NCI-H1436 treated with DMSO at 0.1 percent for 48 hours (cell line): ENCODE results near the gene LRRC49.
"Not testable (repeated sequence)": the region's sequence is repeated elsewhere in the genome, so short reads cannot be mapped to it uniquely, and the experiment has no call there.

Experiments used
- DNase-seq: peaks from one replicate; lab custom pipeline; 2025; lab: John Stamatoyannopoulos, UW

LRRC49 gene

GRCh38 chr15:70866982-70867641 is 25.5 kb upstream of the LRRC49 start:
- no peak for DNase-seq

- no peak for DNase-seq
These were observed 24.6 kb upstream of the LRRC49 start for GRCh38 chr15:70867911-70868467.

DNA sequence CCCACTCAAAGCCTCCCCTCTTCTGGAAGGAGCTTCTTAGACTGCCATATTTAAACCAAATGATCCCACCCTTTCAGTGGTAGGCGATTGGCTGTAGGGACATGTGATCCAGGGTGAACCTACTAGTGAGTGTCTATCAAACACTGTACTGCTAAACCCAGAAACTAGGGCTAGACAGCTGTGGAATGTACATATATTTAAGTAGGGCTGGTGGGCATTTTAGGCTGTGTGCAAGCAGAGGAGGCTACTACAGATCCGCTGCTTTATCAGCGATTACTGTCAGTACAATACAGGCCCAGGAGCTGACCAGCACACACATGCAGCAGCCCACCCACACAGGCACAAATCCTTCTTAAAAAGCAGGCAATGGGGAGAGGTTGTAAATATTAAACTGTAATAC is 23.3 kb upstream of the LRRC49 start:
- DNase-seq = no peak

GRCh38 chr15:70870051-70870450 is 22.6 kb upstream of the LRRC49 start:
- no peak for DNase-seq

GRCh38 chr15:70871490-70871889 is 21.1 kb upstream of the LRRC49 start:
- DNase-seq = not testable (repeated sequence)

GRCh38 chr15:70873232-70874054 is 19.2 kb upstream of the LRRC49 start:
- no peak for DNase-seq

DNA sequence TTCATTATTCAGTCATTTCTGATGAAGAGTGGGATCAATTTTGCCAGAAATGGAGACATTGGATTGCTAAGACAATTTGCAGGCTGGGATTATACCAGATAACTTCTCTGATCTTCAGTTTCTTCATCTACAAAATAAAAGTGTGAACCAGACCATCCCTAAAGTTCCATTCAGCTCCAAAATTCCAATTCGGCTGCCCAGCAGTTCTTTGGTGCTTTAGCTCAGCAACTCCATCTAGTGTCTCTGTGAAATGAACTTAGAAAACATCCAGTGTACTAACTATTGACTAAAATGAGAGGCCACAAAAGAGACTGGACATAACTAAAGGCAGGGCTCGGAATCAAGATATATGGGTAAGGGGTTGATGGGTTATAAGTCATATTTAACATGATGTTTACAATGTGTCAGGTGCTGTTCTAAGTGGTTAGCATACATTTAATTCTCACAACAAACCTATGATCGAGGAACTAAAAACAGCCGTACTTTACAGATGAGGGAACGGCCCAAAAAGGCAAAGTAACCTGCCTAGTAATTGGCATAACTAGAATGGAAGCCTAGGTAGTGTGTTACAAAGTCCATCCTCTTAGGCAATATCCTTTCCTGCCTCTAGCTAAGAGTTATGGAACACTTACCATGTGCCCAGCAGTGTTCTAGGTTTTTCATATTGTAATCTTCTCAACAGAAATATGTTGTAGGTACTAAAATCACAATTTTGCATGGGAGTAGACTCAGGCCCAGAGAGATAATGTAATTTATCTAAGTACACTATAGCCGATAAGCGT is 17.4 kb upstream of the LRRC49 start:
- DNase-seq = no peak

DNA sequence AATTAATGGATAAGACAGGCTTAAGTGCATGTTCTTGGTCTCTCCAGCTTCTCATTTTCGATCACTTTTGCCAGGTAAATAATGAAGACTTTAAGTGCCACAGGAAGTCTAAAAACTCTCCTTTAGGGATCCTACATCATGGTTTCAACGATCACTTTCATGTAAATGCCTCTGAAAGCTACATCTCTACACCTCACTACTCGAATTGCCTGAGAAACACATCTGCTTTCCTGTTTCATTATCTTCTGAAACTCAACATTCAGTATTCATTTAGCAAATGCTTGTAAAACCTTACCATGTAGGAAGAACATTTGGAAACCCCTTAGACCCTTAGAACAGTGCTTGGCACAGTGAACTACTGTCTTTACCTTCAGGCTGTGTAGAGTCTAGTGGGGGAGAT is 16.6 kb upstream of the LRRC49 start:
- DNase-seq = no peak

DNA sequence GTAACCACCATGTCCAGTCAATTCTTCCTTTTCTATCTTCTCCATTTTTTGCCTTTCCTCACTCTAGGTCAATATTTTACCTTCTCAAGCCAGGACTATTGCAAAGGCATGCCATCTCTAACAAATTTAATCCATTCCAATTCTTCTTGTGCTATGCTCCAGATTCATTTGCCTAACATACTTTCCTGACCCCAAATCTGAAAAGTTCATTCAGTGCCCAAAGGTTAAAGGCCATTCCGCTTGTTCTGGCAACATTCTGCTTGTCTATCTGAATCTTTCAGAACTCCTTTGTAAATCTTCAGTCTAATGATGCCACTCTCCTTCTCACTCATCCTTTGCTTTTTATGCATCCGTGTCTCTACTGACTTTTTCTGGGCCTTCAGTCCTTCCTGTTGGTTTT is 15.9 kb upstream of the LRRC49 start:
- no peak for DNase-seq

GRCh38 chr15:70879401-70879800 is 13.2 kb upstream of the LRRC49 start:
- no peak for DNase-seq

- DNase-seq = no peak
These were observed 11.8 kb upstream of the LRRC49 start for GRCh38 chr15:70880781-70881180.

DNA sequence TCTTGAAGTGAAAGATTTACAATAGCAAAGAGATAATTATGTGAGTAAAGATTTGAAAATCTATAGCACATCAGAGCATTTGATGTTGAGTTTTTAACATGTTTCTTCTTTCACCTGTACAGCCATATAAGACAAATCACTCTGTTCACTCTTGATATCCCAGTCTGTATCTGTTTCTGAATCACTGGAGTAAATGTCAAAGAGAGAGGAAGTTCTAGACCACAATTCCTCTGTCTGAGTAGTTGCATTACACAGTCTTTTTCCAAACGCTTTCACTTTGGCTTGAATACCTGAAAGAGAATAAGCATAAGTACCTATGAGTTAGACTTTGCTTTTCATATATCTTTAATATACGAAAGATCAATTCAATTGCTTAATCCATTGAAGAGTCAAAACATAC is 10.3 kb upstream of the LRRC49 start:
- DNase-seq = no peak

- no peak for DNase-seq
These were observed 410 bp downstream of the LRRC49 start for GRCh38 chr15:70892912-70893560.

DNA sequence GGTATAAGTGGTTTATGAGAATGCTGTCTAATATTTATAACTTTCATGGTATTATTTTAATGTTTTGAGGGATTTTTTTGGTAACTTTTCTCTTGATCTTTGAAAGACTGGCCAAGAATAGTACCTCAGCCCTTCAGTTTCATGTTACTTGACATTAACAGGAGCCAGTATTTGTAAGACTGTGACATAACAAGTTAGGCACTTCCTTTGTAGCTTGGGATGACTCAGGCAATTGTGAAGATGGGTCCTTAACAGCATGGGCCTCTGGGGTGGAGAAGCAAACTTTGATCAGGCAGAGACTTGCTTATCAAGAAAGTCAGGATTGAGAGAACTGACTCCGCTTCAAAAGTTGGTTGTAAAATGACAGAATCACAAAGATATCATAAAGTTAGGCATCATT is 9.5 kb downstream of the LRRC49 start:
- no peak for DNase-seq

DNA sequence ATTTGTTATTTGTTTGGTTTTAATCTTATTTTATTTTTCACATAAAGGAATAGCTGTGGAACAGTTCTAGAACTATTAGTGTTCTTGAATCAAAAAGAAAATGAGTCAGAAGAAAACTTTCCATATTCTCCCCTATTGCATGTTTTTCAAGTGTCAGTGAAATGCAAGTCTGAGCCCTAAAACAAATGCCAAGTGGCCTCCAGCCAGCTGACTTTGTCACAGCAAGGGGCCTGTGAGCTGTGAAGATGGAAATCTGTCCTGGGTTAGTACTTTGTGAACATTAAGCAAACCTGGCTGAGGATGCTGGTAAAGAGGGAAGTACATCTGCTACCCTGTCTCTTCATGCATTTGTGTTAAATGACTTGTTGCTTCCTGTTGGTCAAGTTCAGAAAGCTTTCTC is 14.2 kb downstream of the LRRC49 start:
- no peak for DNase-seq

DNA sequence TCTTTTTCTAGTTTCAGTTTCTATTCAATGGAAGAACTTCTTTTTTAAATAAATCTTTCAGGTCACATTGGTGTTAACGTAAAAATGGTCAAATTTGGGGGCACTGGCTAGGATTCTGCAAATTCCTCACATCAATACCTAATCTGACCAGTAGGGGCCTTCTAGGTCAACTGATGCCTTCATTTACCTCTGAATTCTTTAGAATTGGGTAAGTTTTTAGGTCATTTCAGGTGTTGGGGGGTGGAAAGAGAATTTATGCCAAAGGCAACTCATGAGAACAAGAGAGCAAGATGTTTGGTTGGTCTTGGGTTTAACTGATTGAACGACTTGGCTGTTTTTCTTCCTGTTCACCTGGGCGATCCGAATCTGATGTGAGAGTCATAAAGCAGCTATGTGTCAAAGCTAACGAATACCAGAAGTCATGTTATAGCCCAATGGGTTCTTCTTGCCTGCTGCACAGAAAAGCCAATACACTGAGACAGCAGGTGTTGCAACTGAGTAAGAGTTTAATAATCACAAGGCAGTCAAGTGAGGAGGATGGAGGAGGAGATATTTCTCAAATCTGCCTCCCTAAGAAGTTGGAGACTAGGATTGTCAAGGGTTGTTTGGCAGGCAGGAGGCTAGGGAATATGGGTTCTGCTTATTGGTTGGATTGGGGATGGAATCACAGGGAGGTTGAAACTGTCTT is 15.3 kb downstream of the LRRC49 start:
- no peak for DNase-seq

GRCh38 chr15:70910958-70911357 is 18.3 kb downstream of the LRRC49 start:
- DNase-seq = no peak

- DNase-seq = no peak
These were observed 19.6 kb downstream of the LRRC49 start for GRCh38 chr15:70912187-70912586.

DNA sequence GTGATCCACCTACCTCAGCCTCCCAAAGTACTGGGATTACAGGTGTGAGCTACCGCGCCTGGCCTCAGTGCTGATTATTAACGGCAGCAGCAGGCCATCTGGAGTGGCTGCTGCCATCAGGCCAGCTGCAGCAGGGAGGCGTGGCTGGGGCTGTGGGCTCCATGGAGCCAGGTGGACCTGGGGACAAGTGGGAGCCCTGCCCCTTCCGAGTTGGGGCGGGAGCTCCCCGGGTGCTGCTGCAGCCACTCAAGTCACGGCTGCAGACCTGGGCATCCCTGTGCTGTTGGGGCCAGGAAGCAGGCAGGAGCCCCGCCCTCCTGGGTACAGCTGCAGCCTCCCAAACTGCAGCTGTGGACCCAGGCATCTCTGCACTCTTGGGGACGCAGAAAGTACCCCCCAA is 23.9 kb downstream of the LRRC49 start:
- no peak for DNase-seq

GRCh38 chr15:70917955-70918354 is 25.3 kb downstream of the LRRC49 start:
- DNase-seq = no peak

DNA sequence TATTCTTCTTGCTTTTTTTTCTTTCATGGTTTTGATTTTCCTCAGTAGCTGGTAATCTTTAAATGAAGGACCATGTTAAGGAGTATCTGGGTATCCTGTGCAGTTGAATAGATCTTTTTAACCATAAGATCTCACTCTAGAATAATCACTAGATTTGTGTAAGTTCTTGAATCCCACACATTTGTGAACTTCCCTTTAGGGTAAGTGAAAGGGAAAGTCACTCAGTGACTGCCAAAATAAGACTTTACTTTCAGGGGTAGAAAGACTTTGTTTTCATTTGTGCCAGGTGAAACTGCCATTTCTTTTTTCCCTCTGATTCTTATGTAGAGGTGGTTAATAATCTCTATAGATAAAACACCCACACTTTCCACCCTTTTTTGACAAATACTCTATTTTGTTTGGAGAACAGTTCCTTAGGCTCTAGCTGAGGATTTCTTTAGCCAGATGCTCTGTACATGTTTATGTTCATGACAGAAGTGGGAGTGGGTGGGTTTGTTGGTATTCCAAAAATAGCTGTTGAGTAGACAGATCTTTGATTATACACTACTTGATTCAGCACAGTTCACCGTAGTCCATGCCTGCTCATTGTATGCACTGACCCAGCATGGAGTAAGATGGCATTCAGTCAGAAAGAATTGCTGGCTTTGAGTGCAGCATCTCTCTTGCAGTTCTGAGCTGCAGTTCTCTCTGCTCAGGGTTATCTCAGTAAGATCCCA is 28.5 kb downstream of the LRRC49 start:
- no peak for DNase-seq
